ENCODE results near the gene TCHHL1.

- TF ChIP-seq KDM1A (IDR thresholded peaks at IDR 0.05; ENCODE audit: borderline replicate concordance, low read length), result no peak
- TF ChIP-seq, protein P1, sequence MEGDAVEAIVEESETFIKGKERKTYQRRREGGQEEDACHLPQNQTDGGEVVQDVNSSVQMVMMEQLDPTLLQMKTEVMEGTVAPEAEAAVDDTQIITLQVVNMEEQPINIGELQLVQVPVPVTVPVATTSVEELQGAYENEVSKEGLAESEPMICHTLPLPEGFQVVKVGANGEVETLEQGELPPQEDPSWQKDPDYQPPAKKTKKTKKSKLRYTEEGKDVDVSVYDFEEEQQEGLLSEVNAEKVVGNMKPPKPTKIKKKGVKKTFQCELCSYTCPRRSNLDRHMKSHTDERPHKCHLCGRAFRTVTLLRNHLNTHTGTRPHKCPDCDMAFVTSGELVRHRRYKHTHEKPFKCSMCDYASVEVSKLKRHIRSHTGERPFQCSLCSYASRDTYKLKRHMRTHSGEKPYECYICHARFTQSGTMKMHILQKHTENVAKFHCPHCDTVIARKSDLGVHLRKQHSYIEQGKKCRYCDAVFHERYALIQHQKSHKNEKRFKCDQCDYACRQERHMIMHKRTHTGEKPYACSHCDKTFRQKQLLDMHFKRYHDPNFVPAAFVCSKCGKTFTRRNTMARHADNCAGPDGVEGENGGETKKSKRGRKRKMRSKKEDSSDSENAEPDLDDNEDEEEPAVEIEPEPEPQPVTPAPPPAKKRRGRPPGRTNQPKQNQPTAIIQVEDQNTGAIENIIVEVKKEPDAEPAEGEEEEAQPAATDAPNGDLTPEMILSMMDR (IDR thresholded peaks at IDR 0.05; ENCODE audit: control extremely low read depth in 1 of 3, insufficient read depth in 1 of 3, low read depth in 1 of 3, low read length in 3 of 3), result no peak
- no peak; a peak in 1 of 3 replicates for TF ChIP-seq POLR2A (IDR thresholded peaks at IDR 0.05; ENCODE audit: control extremely low read depth in 1 of 2, low read depth in 2 of 2, low read length in 2 of 2)
- TF ChIP-seq POLR2AphosphoS5 (IDR thresholded peaks at IDR 0.05; ENCODE audit: low read depth, low read length), result no peak
- no peak for TF ChIP-seq USF2 (IDR thresholded peaks at IDR 0.05; ENCODE audit: low read length)
- no peak for TF ChIP-seq GABPA (IDR thresholded peaks at IDR 0.05; ENCODE audit: borderline replicate concordance, insufficient read depth, low read length)
- no peak for TF ChIP-seq CHD2 (IDR thresholded peaks at IDR 0.05; ENCODE audit: low read length)
Measured at GRCh38 chr1:152035539-152036266, 53.2 kb downstream of the TCHHL1 start.
